ENCODE measurements around the gene TRPV6. TPM values are rescaled to one million over a fixed set of nuclear protein-coding genes. Genes with fewer than 3 reads are reported as not detected.

TRPV6 gene
- total RNA-seq, 1 experiment from 2014 or later, result 1.7 TPM

- TF ChIP-seq YY1 (IDR thresholded peaks at IDR 0.05; ENCODE audit: extremely low read depth, insufficient replicate concordance, low read depth, low read length) (no peak), CEBPB (IDR thresholded peaks at IDR 0.05; ENCODE audit: low read depth) (no peak), ZBTB33 (IDR thresholded peaks at IDR 0.05; ENCODE audit: extremely low read depth, insufficient replicate concordance, low read length) (no peak), EZH2phosphoT487 (IDR thresholded peaks at IDR 0.05; ENCODE audit: borderline replicate concordance) (no peak), ZNF274 (IDR thresholded peaks at IDR 0.05; ENCODE audit: low read depth, low read length) (no peak), ZFX (IDR thresholded peaks at IDR 0.05) (no peak), EGR1 (IDR thresholded peaks at IDR 0.05; ENCODE audit: low read depth) (no peak), FOSL1 (IDR thresholded peaks at IDR 0.05; ENCODE audit: low read depth) (no peak), SP1 (IDR thresholded peaks at IDR 0.05; ENCODE audit: low read depth) (no peak)
These were observed 42.4 kb upstream of the TRPV6 start (continued) for GRCh38 chr7:142927949-142928348.

GRCh38 chr7:142927085-142927745 lies 41.7 kb upstream of the TRPV6 start:
- no peak for TF ChIP-seq POLR2A (IDR thresholded peaks at IDR 0.05; ENCODE audit: borderline replicate concordance, extremely low read depth, insufficient read depth, insufficient read length)
- no peak for TF ChIP-seq CTCF (IDR thresholded peaks at IDR 0.05 in 2 of 3, conservative IDR thresholded peaks at IDR 0.05 in 1 of 3; ENCODE audit: borderline replicate concordance in 1 of 3, insufficient read depth in 1 of 3, low read depth in 2 of 3, low read length in 2 of 3)
- TF ChIP-seq POLR2AphosphoS5 (IDR thresholded peaks at IDR 0.05; ENCODE audit: low read depth, low read length), result no peak
- TF ChIP-seq ELF1 (IDR thresholded peaks at IDR 0.05; ENCODE audit: borderline replicate concordance, low read depth), result no peak
- RAD21 ChIA-PET (ENCODE audit: low non-redundant PET in 1 of 2, low total read pairs in 2 of 2, uncharacterized antibody in 2 of 2, unreplicated experiment in 2 of 2), result no interaction called here
- CTCF ChIA-PET, result no interaction called here

More at GRCh38 chr7:142927085-142927745, 41.7 kb upstream of the TRPV6 start:
- H3K79me2 ChIP-seq (ENCODE audit: insufficient read depth, low read length), result no peaks in the 10 kb centered on the region
- H3K4me2 ChIP-seq (ENCODE audit: low read length), result no peak overlapping the region
- H3K9me2 ChIP-seq (ENCODE audit: insufficient read depth), result no peaks in the 10 kb centered on the region
- no TSS peak for BruUV-seq (replicated peaks)
- POLR2A ChIA-PET, result interaction anchor here (1.6 kb wide), 1 partner anchor 18 kb away, joined by 3 read pairs; no protein-coding TSS in a partner anchor
- no peak for DNase-seq (ENCODE audit: low read depth, low spot score)
- no peaks in the 10 kb centered on the region for H3K9me3 ChIP-seq (ENCODE audit: control insufficient read depth in 1 of 2, insufficient read depth in 1 of 2, low read depth in 1 of 2, low read length in 2 of 2)
- H3K27me3 ChIP-seq (ENCODE audit: insufficient read depth, low read length), result peaks cover 5% of the 10 kb centered on the region; the same call in 1 of the 2 replicates
- no peak overlapping the region for H3K9ac ChIP-seq (ENCODE audit: low read length)
- no peaks in the 10 kb centered on the region for H4K20me1 ChIP-seq (ENCODE audit: insufficient read depth)
- no peak for ATAC-seq
- intact Hi-C loops (cut with micrococcal nuclease), result no loop called here
- H3K27ac ChIP-seq (ENCODE audit: low read depth, low read length), result no peak overlapping the region
- no peaks in the 10 kb centered on the region for H3K4me1 ChIP-seq (ENCODE audit: control insufficient read depth in 1 of 2, insufficient read depth in 2 of 2, low read length in 2 of 2)
- no peak overlapping the region for H3K4me3 ChIP-seq (replicated peaks in 1 of 2; ENCODE audit: low read depth in 1 of 2, low read length in 2 of 2)
- H3K36me3 ChIP-seq (ENCODE audit: control insufficient read depth in 1 of 2, insufficient read depth in 2 of 2, low read length in 2 of 2), result no peaks in the 10 kb centered on the region
- H2AFZ ChIP-seq (ENCODE audit: low read depth, low read length, poor library complexity, severe bottlenecking), result no peak overlapping the region
